RWPE1 (cell line): ENCODE results near the gene IL1R2.

Source experiments
- CTCF ChIA-PET: fragments of 350-600 bp; sonication (Branson Sonifier 250); formaldehyde crosslinking; extraction: SDS; loops from one replicate; lab custom pipeline; 2021; lab: Yijun Ruan, JAX
- POLR2A ChIA-PET: fragments of 400-600 bp; formaldehyde crosslinking; extraction: SDS; loops from one replicate; lab custom pipeline; 2020; ENCODE audit warnings: antibody characterized with exemption; ENCODE audit not compliant: low non-redundant PET; lab: Yijun Ruan, JAX
- DNase-seq: peaks from one replicate; pipeline ENCODE4 v3.0.0; 2012; ENCODE audit warnings: low spot score
- H3K27ac ChIP-seq: fragments of 450-650 bp; 2 replicates; pipeline ENCODE4 v1.5.1; 2017
- CTCF ChIP-seq: fragments of 450-650 bp; conservative IDR thresholded peaks from 2 replicates; pipeline ENCODE4 v1.5.1; 2017; ENCODE audit warnings: low read depth, mild to moderate bottlenecking

IL1R2 gene

GRCh38 chr2:102040229-102040628 lies 48.5 kb downstream of the IL1R2 start:
- CTCF ChIA-PET: no interaction called here
- no peak for TF ChIP-seq CTCF
- H3K27ac ChIP-seq: no peak overlapping the region
- POLR2A ChIA-PET: no interaction called here
- no peak for DNase-seq

- ChIA-PET POLR2A (interaction anchor here (0.7 kb wide), 1 partner anchor 101 kb away, joined by 5 read pairs; the partner anchor contains the start of gene IL1R1), CTCF (interaction anchor here (0.5 kb wide), 1 partner anchor 115 kb away, joined by 3 read pairs; no protein-coding TSS in a partner anchor)
- no peak for DNase-seq
- H3K27ac ChIP-seq: no peak overlapping the region
- no peak for TF ChIP-seq CTCF
Observed at GRCh38 chr2:102041351-102041750, 49.6 kb downstream of the IL1R2 start.

- H3K27ac ChIP-seq: no peak overlapping the region
- ChIA-PET POLR2A (no interaction called here), CTCF (interaction anchor here (0.5 kb wide), 1 partner anchor 93 kb away, joined by 3 read pairs; no protein-coding TSS in a partner anchor)
Observed at GRCh38 chr2:102042196-102043081, 50.7 kb downstream of the IL1R2 start.

GRCh38 chr2:102043560-102043959 lies 51.8 kb downstream of the IL1R2 start:
- no peak for DNase-seq
- no peak overlapping the region for H3K27ac ChIP-seq
- POLR2A ChIA-PET: no interaction called here
- CTCF ChIA-PET: no interaction called here
- no peak for TF ChIP-seq CTCF

More at GRCh38 chr2:102042196-102043081, 50.7 kb downstream of the IL1R2 start:
- DNase-seq: no peak
- TF ChIP-seq CTCF: no peak

GRCh38 chr2:102044235-102044896 lies 52.6 kb downstream of the IL1R2 start:
- TF ChIP-seq CTCF: no peak
- no peak overlapping the region for H3K27ac ChIP-seq
- POLR2A ChIA-PET: no interaction called here
- CTCF ChIA-PET: no interaction called here
- DNase-seq: no peak

- ChIA-PET CTCF (no interaction called here), POLR2A (no interaction called here)
Observed at GRCh38 chr2:102044967-102045489, 53.3 kb downstream of the IL1R2 start.

More at GRCh38 chr2:102044967-102045489, 53.3 kb downstream of the IL1R2 start:
- H3K27ac ChIP-seq: no peak overlapping the region
- no peak for DNase-seq
- TF ChIP-seq CTCF: no peak
